Measurements from ENCODE around the gene GRIN2A.

The GRIN2A gene

GRCh38 chr16:10085078-10085798 is 97.0 kb downstream of the GRIN2A start:
- no peak for DNase-seq (ENCODE audit: low spot score)

- DNase-seq (ENCODE audit: low spot score), result no peak
These were observed 98.9 kb downstream of the GRIN2A start for GRCh38 chr16:10083301-10083700.

- DNase-seq (ENCODE audit: low spot score), result no peak
These were observed 100.9 kb downstream of the GRIN2A start for GRCh38 chr16:10081201-10081940.

GRCh38 chr16:10080051-10080772 is 102.0 kb downstream of the GRIN2A start:
- peak; percentile 73 for DNase-seq (ENCODE audit: low spot score)

GRCh38 chr16:10078541-10078949 is 103.7 kb downstream of the GRIN2A start:
- DNase-seq (ENCODE audit: low spot score), result no peak

- no peak for DNase-seq (ENCODE audit: low spot score)
These were observed 104.4 kb downstream of the GRIN2A start for GRCh38 chr16:10077861-10078260.

- no peak for DNase-seq (ENCODE audit: low spot score)
These were observed 106.2 kb downstream of the GRIN2A start for GRCh38 chr16:10076037-10076436.

- DNase-seq (ENCODE audit: low spot score), result no peak
These were observed 111.6 kb downstream of the GRIN2A start for GRCh38 chr16:10070591-10070990.

- DNase-seq (ENCODE audit: low spot score), result no peak
These were observed 112.9 kb downstream of the GRIN2A start for GRCh38 chr16:10069374-10069773.

- DNase-seq (ENCODE audit: low spot score), result no peak
These were observed 114.4 kb downstream of the GRIN2A start for GRCh38 chr16:10067835-10068234.

GRCh38 chr16:10067406-10067805 is 114.8 kb downstream of the GRIN2A start:
- no peak for DNase-seq (ENCODE audit: low spot score)

- DNase-seq (ENCODE audit: low spot score), result no peak
These were observed 117.2 kb downstream of the GRIN2A start for GRCh38 chr16:10065019-10065418.

GRCh38 chr16:10048850-10049249 is 133.4 kb downstream of the GRIN2A start:
- DNase-seq (ENCODE audit: low spot score), result no peak

- DNase-seq (ENCODE audit: low spot score), result no peak
These were observed 136.3 kb downstream of the GRIN2A start for GRCh38 chr16:10045947-10046346.

- no peak for DNase-seq (ENCODE audit: low spot score)
These were observed 136.9 kb downstream of the GRIN2A start for GRCh38 chr16:10045291-10045775.

- no peak for DNase-seq (ENCODE audit: low spot score)
These were observed 141.8 kb downstream of the GRIN2A start for GRCh38 chr16:10040136-10041080.

GRCh38 chr16:10039220-10040096 is 142.8 kb downstream of the GRIN2A start:
- DNase-seq (ENCODE audit: low spot score), result peak; percentile 23

- peak; percentile 25 for DNase-seq (ENCODE audit: low spot score)
These were observed 144.5 kb downstream of the GRIN2A start for GRCh38 chr16:10037751-10038150.

GRCh38 chr16:10036956-10037355 is 145.3 kb downstream of the GRIN2A start:
- DNase-seq (ENCODE audit: low spot score), result no peak

- no peak for DNase-seq (ENCODE audit: low spot score)
These were observed 148.7 kb downstream of the GRIN2A start for GRCh38 chr16:10033556-10033955.

GRCh38 chr16:10031955-10032354 is 150.3 kb downstream of the GRIN2A start:
- no peak for DNase-seq (ENCODE audit: low spot score)
